HCT116 (cell line): Measurements from ENCODE around the gene SCARB1. TPM values are rescaled to one million over a fixed set of nuclear protein-coding genes. Genes with fewer than 3 reads are reported as not detected.
A peak's percentile ranks its signal among the peaks of the same experiment; 100 is the strongest.

ENCODE experiments used
- ATAC-seq: fragments of 200-7000 bp; cut with Tn5 transposase; 2 replicates; pipeline ENCODE4 v1.9.1; 2020; ENCODE audit warnings: mild to moderate bottlenecking, moderate library complexity
- BruUV-seq: library from RNA; stranded (reverse); fragments of 400-500 nt; replicated peaks from 2 replicates; lab custom pipeline; 2021; lab: Mats Ljungman, UMichigan
- CTCF ChIA-PET: fragments of 300-600 bp; sonication (Branson Sonifier 250); formaldehyde crosslinking; loops from one replicate; lab custom pipeline; 2021; ENCODE audit warnings: antibody characterized with exemption; lab: Charles Lee
- POLR2A ChIA-PET: fragments of 300-600, 350-600 bp; sonication (Branson Sonifier 250); formaldehyde crosslinking; loops from one replicate; lab custom pipeline; 2021; ENCODE audit warnings: antibody characterized with exemption; lab: Charles Lee
- RAD21 ChIA-PET, 2 experiments: fragments of 300-600 bp; sonication (Branson Sonifier 250); formaldehyde crosslinking; loops; one replicate each; lab custom pipeline; 2023; ENCODE audit warnings: low total read pairs in 2 of 2; ENCODE audit not compliant: uncharacterized antibody in 2 of 2, unreplicated experiment in 2 of 2, low non-redundant PET in 1 of 2; lab: Charles Lee
- DNase-seq: peaks from one replicate; pipeline ENCODE4 v3.0.0-alpha.2; 2010; ENCODE audit warnings: low read depth, low spot score
- H2AFZ ChIP-seq: fragments of 200-600 bp; shearing (Covaris generic), sonication (generic); 2 replicates; pipeline ENCODE4 v1.6.1; 2017; ENCODE audit warnings: low read depth, mixed run types, mixed read lengths, antibody characterized with exemption, low read length; ENCODE audit not compliant: poor library complexity, severe bottlenecking
- H3K27ac ChIP-seq: 2 replicates; pipeline ENCODE4 v1.5.1; 2012; ENCODE audit warnings: low read depth, low read length
- H3K27me3 ChIP-seq: fragments of 200-600 bp; sonication (generic); 2 replicates; pipeline ENCODE4 v1.6.1; 2016; ENCODE audit warnings: mixed run types, low read length, mixed read lengths; ENCODE audit not compliant: insufficient read depth
- H3K36me3 ChIP-seq, 2 experiments: fragments of 200-500 bp in 1 of 2; fragments of 200-600 bp in 1 of 2; sonication (Bioruptor generic) in 1 of 2; sonication (generic) in 1 of 2; 2 replicates each; pipeline versions ENCODE4 v1.5.1 to v1.6.1; 2014 to 2016; ENCODE audit warnings: low read length in 2 of 2, inconsistent platforms in 1 of 2, mixed read lengths in 1 of 2, mixed run types in 1 of 2; ENCODE audit not compliant: insufficient read depth in 2 of 2, control insufficient read depth in 1 of 2
- H3K4me1 ChIP-seq, 2 experiments: fragments of 200-600 bp in 1 of 2; sonication (generic) in 1 of 2; 2 replicates each; pipeline versions ENCODE4 v1.5.1 to v1.6.1; 2012 to 2017; ENCODE audit warnings: low read length in 2 of 2, inconsistent platforms in 1 of 2, mild to moderate bottlenecking in 1 of 2, mixed read lengths in 1 of 2, mixed run types in 1 of 2, moderate library complexity in 1 of 2; ENCODE audit not compliant: insufficient read depth in 2 of 2, control insufficient read depth in 1 of 2
- H3K4me2 ChIP-seq: fragments of 200-600 bp; sonication (generic); 2 replicates; pipeline ENCODE4 v1.6.1; 2017; ENCODE audit warnings: mixed run types, low read length, mixed read lengths
- H3K4me3 ChIP-seq, 2 experiments: fragments of 200-600 bp in 1 of 2; sonication (generic) in 1 of 2; replicated peaks in 1 of 2; 2 replicates each; pipeline ENCODE4 v1.5.1; 2011 to 2016; ENCODE audit warnings: low read length in 2 of 2, control low read depth in 1 of 2, low read depth in 1 of 2, mild to moderate bottlenecking in 1 of 2, mixed read lengths in 1 of 2, mixed run types in 1 of 2
- H3K79me2 ChIP-seq: fragments of 200-600 bp; sonication (generic); 2 replicates; pipeline ENCODE4 v1.6.1; 2017; ENCODE audit warnings: mild to moderate bottlenecking, mixed run types, low read length, moderate library complexity, mixed read lengths; ENCODE audit not compliant: insufficient read depth
- H3K9ac ChIP-seq: fragments of 200-600 bp; sonication (generic); 2 replicates; pipeline ENCODE4 v1.6.1; 2016; ENCODE audit warnings: low read length, mixed read lengths
- H3K9me2 ChIP-seq: fragments of 200-600 bp; sonication (generic), shearing (Covaris generic); 2 replicates; pipeline ENCODE4 v1.6.1; 2017; ENCODE audit warnings: mixed run types, mild to moderate bottlenecking, moderate library complexity; ENCODE audit not compliant: insufficient read depth
- H3K9me3 ChIP-seq, 2 experiments: fragments of 200-500 bp in 1 of 2; fragments of 200-600 bp in 1 of 2; sonication (Bioruptor generic) in 1 of 2; sonication (generic) in 1 of 2; 2 replicates each; pipeline ENCODE4 v1.6.1; 2014 to 2017; ENCODE audit warnings: low read length in 2 of 2, mixed read lengths in 2 of 2, inconsistent platforms in 1 of 2, low read depth in 1 of 2, mild to moderate bottlenecking in 1 of 2, mixed run types in 1 of 2, moderate library complexity in 1 of 2; ENCODE audit not compliant: control insufficient read depth in 1 of 2, insufficient read depth in 1 of 2
- H4K20me1 ChIP-seq: fragments of 200-600 bp; sonication (generic), shearing (Covaris generic); 2 replicates; pipeline ENCODE4 v1.6.1; 2017; ENCODE audit warnings: mixed run types, mild to moderate bottlenecking, moderate library complexity; ENCODE audit not compliant: insufficient read depth
- CBX3 ChIP-seq: IDR thresholded peaks from 2 replicates; pipeline ENCODE4 v1.6.1; 2012; ENCODE audit warnings: low read depth
- CTCF ChIP-seq, 3 experiments: fragments of 200-600 bp in 1 of 3; sonication (generic) in 1 of 3; IDR thresholded peaks in 2 of 3; conservative IDR thresholded peaks in 1 of 3; 2 replicates each; pipeline ENCODE4 v1.5.1; 2012 to 2017; ENCODE audit warnings: low read depth in 2 of 3, low read length in 2 of 3, antibody characterized with exemption in 1 of 3, borderline replicate concordance in 1 of 3, control low read depth in 1 of 3, mild to moderate bottlenecking in 1 of 3, mixed read lengths in 1 of 3, mixed run types in 1 of 3, moderate library complexity in 1 of 3; ENCODE audit not compliant: insufficient read depth in 1 of 3
- EZH2 ChIP-seq: fragments of 200-600 bp; sonication (generic); IDR thresholded peaks from 2 replicates; pipeline ENCODE4 v1.6.1; 2017; ENCODE audit warnings: antibody characterized with exemption, mixed run types
- RAD21 ChIP-seq: IDR thresholded peaks from 2 replicates; pipeline ENCODE4 v1.6.1; 2012; ENCODE audit warnings: low read depth, mild to moderate bottlenecking
- REST ChIP-seq: IDR thresholded peaks from 2 replicates; pipeline ENCODE4 v1.6.1; 2012; ENCODE audit warnings: low read depth
- SRF ChIP-seq: IDR thresholded peaks from 2 replicates; pipeline ENCODE4 v1.6.1; 2012; ENCODE audit warnings: low read depth
- intact Hi-C: fragments of 100-400 bp; cut with micrococcal nuclease; formaldehyde crosslinking; loops from 2 replicates; pipeline ENCODE4 v1.10.0; 2022
- total RNA-seq: library from RNA; stranded (reverse); gene quantifications from one replicate; pipeline ENCODE4 v1.2.1, GENCODE V29; 2021; ENCODE audit not compliant: unreplicated experiment

The SCARB1 gene
- total RNA-seq, 1 experiment from 2014 or later: 95.5 TPM

- ChIA-PET CTCF (interaction anchor here (0.9 to 1.1 kb wide), 5 partner anchors 11 to 739 kb away, joined by 3 to 10 read pairs (median 5); no protein-coding TSS in a partner anchor), RAD21 (interaction anchor here in 1 of 2 experiments (1.1 kb wide), 1 partner anchor 735 kb away, joined by 3 read pairs; no protein-coding TSS in a partner anchor), POLR2A (no interaction called here)
- H3K27ac ChIP-seq: no peak overlapping the region
- peak overlapping the region in 1 of 2 experiments; percentile 16; a peak in 1 of 4 replicates for H3K4me3 ChIP-seq
- H3K4me2 ChIP-seq: peak overlapping the region; percentile 61
- intact Hi-C loops: loop anchor here (1.0 to 5.0 kb wide), 2 partner anchors 439 to 735 kb away; no protein-coding TSS in a partner anchor
- ATAC-seq: peak; percentile 81
- H3K36me3 ChIP-seq: no peaks in the 10 kb centered on the region
- H2AFZ ChIP-seq: peak overlapping the region; percentile 38
- H3K9ac ChIP-seq: no peak overlapping the region
- TF ChIP-seq CTCF (IDR thresholded peaks at IDR 0.05 in 2 of 3, conservative IDR thresholded peaks at IDR 0.05 in 1 of 3; ENCODE audit: borderline replicate concordance in 1 of 3, insufficient read depth in 1 of 3, low read depth in 2 of 3, low read length in 2 of 3): peak; percentile 85 to 99 (median 95)
- TF ChIP-seq REST: no peak
- TF ChIP-seq CBX3: peak; percentile 54; the same call in 1 of the 2 replicates
- peak; percentile 98 for TF ChIP-seq RAD21
- TF ChIP-seq EZH2: no peak
- TF ChIP-seq SRF: no peak
- no peaks in the 10 kb centered on the region for H3K27me3 ChIP-seq
- no TSS peak for BruUV-seq
- H3K9me3 ChIP-seq: no peaks in the 10 kb centered on the region
- H3K4me1 ChIP-seq: peaks cover 0 to 8% of the 10 kb centered on the region in 2 experiments; a peak in 1 of 4 replicates
- no peaks in the 10 kb centered on the region for H4K20me1 ChIP-seq
- no peaks in the 10 kb centered on the region for H3K79me2 ChIP-seq
- no peaks in the 10 kb centered on the region for H3K9me2 ChIP-seq
- peak; percentile 39 for DNase-seq
Measured at GRCh38 chr12:124771462-124772288, 92.0 kb downstream of the SCARB1 start.
